ENCODE data around the gene RAPGEF1. TPM values are rescaled to one million over a fixed set of nuclear protein-coding genes. Genes with fewer than 3 reads are reported as not detected.
A peak's percentile ranks its signal among the peaks of the same experiment; 100 is the strongest.

RAPGEF1 gene
- total RNA-seq, 3 donors from 2014 or later = 67.1 to 103 (median 84.2) TPM

- intact Hi-C loops (cut with DNase I, micrococcal nuclease) = no loop called here
- peaks cover 7% of the 10 kb centered on the region for H3K36me3 ChIP-seq (ENCODE audit: low read depth)
- DNase-seq = no peak
- H3K4me1 ChIP-seq (ENCODE audit: low read depth) = no peaks in the 10 kb centered on the region
- TF ChIP-seq CTCF (IDR thresholded peaks at IDR 0.05) = no peak
- no peak for ATAC-seq
- no peaks in the 10 kb centered on the region for H3K9me3 ChIP-seq
- no peak overlapping the region for H3K4me3 ChIP-seq
Observed at GRCh38 chr9:131587906-131588305, 152.0 kb downstream of the RAPGEF1 start.

- H3K4me1 ChIP-seq (ENCODE audit: low read depth) = no peaks in the 10 kb centered on the region
- intact Hi-C loops (cut with DNase I, micrococcal nuclease) = no loop called here
- H3K9me3 ChIP-seq = no peaks in the 10 kb centered on the region
- ATAC-seq = no peak
- TF ChIP-seq CTCF (IDR thresholded peaks at IDR 0.05) = no peak
- no peak for DNase-seq
- no peak overlapping the region for H3K4me3 ChIP-seq
- H3K36me3 ChIP-seq (ENCODE audit: low read depth) = peaks cover 10% of the 10 kb centered on the region
Observed at GRCh38 chr9:131587331-131587730, 152.5 kb downstream of the RAPGEF1 start.

GRCh38 chr9:131585375-131585774, 154.5 kb downstream of the RAPGEF1 start:
- Histone ChIP-seq H3K4me1 (ENCODE audit: low read depth) (no peaks in the 10 kb centered on the region), H3K4me3 (no peak overlapping the region), H3K36me3 (ENCODE audit: low read depth) (peaks cover 10% of the 10 kb centered on the region), H3K9me3 (no peaks in the 10 kb centered on the region)
- TF ChIP-seq CTCF (IDR thresholded peaks at IDR 0.05) = no peak
- DNase-seq = no peak
- intact Hi-C loops (cut with DNase I, micrococcal nuclease) = no loop called here
- peak; percentile 70 for ATAC-seq

GRCh38 chr9:131584858-131585257, 155.0 kb downstream of the RAPGEF1 start:
- no peaks in the 10 kb centered on the region for H3K9me3 ChIP-seq
- H3K4me1 ChIP-seq (ENCODE audit: low read depth) = no peaks in the 10 kb centered on the region
- DNase-seq (no peak), ATAC-seq (peak; percentile 4)
- H3K36me3 ChIP-seq (ENCODE audit: low read depth) = peaks cover 10% of the 10 kb centered on the region
- intact Hi-C loops (cut with DNase I, micrococcal nuclease) = no loop called here
- TF ChIP-seq CTCF (IDR thresholded peaks at IDR 0.05) = no peak
- no peak overlapping the region for H3K4me3 ChIP-seq

GRCh38 chr9:131583836-131584555, 155.9 kb downstream of the RAPGEF1 start:
- TF ChIP-seq CTCF (IDR thresholded peaks at IDR 0.05) = no peak
- no peak for DNase-seq
- Histone ChIP-seq H3K9me3 (no peaks in the 10 kb centered on the region), H3K36me3 (ENCODE audit: low read depth) (peaks cover 10% of the 10 kb centered on the region), H3K4me3 (no peak overlapping the region), H3K4me1 (ENCODE audit: low read depth) (no peaks in the 10 kb centered on the region)
- intact Hi-C loops (cut with DNase I, micrococcal nuclease) = no loop called here
- no peak for ATAC-seq

GRCh38 chr9:131583337-131583645, 156.6 kb downstream of the RAPGEF1 start:
- Histone ChIP-seq H3K4me1 (ENCODE audit: low read depth) (no peaks in the 10 kb centered on the region), H3K36me3 (ENCODE audit: low read depth) (peaks cover 3% of the 10 kb centered on the region), H3K9me3 (no peaks in the 10 kb centered on the region), H3K4me3 (no peak overlapping the region)
- ATAC-seq (no peak), DNase-seq (no peak)
- intact Hi-C loops (cut with DNase I, micrococcal nuclease) = no loop called here
- TF ChIP-seq CTCF (IDR thresholded peaks at IDR 0.05) = no peak

Measured in mucosa of descending colon (tissue), 3 donors.